Measurements from ENCODE around the gene CXCR2.

- TF ChIP-seq, protein P1, sequence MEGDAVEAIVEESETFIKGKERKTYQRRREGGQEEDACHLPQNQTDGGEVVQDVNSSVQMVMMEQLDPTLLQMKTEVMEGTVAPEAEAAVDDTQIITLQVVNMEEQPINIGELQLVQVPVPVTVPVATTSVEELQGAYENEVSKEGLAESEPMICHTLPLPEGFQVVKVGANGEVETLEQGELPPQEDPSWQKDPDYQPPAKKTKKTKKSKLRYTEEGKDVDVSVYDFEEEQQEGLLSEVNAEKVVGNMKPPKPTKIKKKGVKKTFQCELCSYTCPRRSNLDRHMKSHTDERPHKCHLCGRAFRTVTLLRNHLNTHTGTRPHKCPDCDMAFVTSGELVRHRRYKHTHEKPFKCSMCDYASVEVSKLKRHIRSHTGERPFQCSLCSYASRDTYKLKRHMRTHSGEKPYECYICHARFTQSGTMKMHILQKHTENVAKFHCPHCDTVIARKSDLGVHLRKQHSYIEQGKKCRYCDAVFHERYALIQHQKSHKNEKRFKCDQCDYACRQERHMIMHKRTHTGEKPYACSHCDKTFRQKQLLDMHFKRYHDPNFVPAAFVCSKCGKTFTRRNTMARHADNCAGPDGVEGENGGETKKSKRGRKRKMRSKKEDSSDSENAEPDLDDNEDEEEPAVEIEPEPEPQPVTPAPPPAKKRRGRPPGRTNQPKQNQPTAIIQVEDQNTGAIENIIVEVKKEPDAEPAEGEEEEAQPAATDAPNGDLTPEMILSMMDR (IDR thresholded peaks at IDR 0.05) = no peak
- no peak for TF ChIP-seq POLR2A (IDR thresholded peaks at IDR 0.05)
These were observed 44.1 kb upstream of the CXCR2 start for GRCh38 chr2:218081695-218082094.
